ENCODE results near the gene MPP1. TPM values are rescaled to one million over a fixed set of nuclear protein-coding genes. Genes with fewer than 3 reads are reported as not detected.
A peak's percentile ranks its signal among the peaks of the same experiment; 100 is the strongest.

MPP1 gene
- total and polyA plus RNA-seq, 9 of the 15 experiments (the other 6 are each of a cell fraction or from before 2014, with no cell fraction given): 227 to 395 (median 283) TPM

- H3K27ac ChIP-seq (ENCODE audit: extremely low read depth, low read depth, low read length): peak overlapping the region; percentile 100
- peaks cover 72% of the 10 kb centered on the region for H3K36me3 ChIP-seq (ENCODE audit: control insufficient read depth, insufficient read depth, low read length)
- intact Hi-C loops (cut with micrococcal nuclease) (loop anchor here (1.0 to 5.0 kb wide), 3 partner anchors 15 to 38 kb away; partner anchors contain the start of gene DKC1), in situ Hi-C loops (cut with MboI) (no loop called here)
- peak in 1 of 4 experiments; percentile 32 for DNase-seq (ENCODE audit: extremely low read depth in 1 of 4, low spot score in 3 of 4)
- peak overlapping the region; percentile 89 for H3K4me3 ChIP-seq
- no peaks in the 10 kb centered on the region for H3K27me3 ChIP-seq (ENCODE audit: control insufficient read depth in 2 of 2, insufficient read depth in 2 of 2, low read length in 2 of 2)
- peak overlapping the region; percentile 75 for H3K4me2 ChIP-seq (ENCODE audit: insufficient read depth, low read length)
- 0 out of 2 replicates have a peak, but pooled peaks cover 8% of the 10 kb centered on the region for H4K20me1 ChIP-seq (replicated peaks; ENCODE audit: control insufficient read depth, insufficient read depth, low read length)
- BruUV-seq (replicated peaks): TSS peak; percentile 37
- ChIA-PET POLR2A (interaction anchor here (1.0 to 4.0 kb wide), 5 partner anchors 10 to 28 kb away, joined by 3 to 24 read pairs (median 4); no protein-coding TSS in a partner anchor), CTCF (ENCODE audit: low intra/inter-chr PET ratio) (no interaction called here)
- H3K4me1 ChIP-seq (replicated peaks in 1 of 2; ENCODE audit: control insufficient read depth in 2 of 2, insufficient read depth in 2 of 2, low read length in 2 of 2): peaks cover 22 to 44% of the 10 kb centered on the region in 2 experiments
- no peaks in the 10 kb centered on the region for H3K9me3 ChIP-seq (replicated peaks; ENCODE audit: control insufficient read depth, insufficient read depth, low read depth, low read length)
- 8% methylated on average over 9 of the region's 9 CpGs for WGBS (ENCODE audit: insufficient coverage, low coverage, missing lambda C conversion rate)
- peak overlapping the region; percentile 82 to 91; a peak in 3 of 4 replicates for H3K9ac ChIP-seq (ENCODE audit: insufficient read depth in 1 of 2, low read depth in 2 of 2, low read length in 2 of 2)
- peak; percentile 32; the same call in 1 of the 3 replicates for ATAC-seq
- FAIRE-seq: no peak
- no peak overlapping the region for H2AFZ ChIP-seq (ENCODE audit: low read depth, low read length)
- H3K9me1 ChIP-seq (ENCODE audit: control insufficient read depth, insufficient read depth, low read length): no peaks in the 10 kb centered on the region
- peaks cover 98% of the 10 kb centered on the region for H3K79me2 ChIP-seq (ENCODE audit: control insufficient read depth, insufficient read depth, low read length)
- peak; percentile 59; the same call in 1 of the 2 replicates for TF ChIP-seq NR2C1 (IDR thresholded peaks at IDR 0.05)
- TF ChIP-seq NR2C1 (tag; IDR thresholded peaks at IDR 0.05): peak; percentile 52; the same call in 1 of the 2 replicates
- 0 out of 2 replicates have a peak, but pooled peaks have one; percentile 43 for TF ChIP-seq NR2C2 (CRISPR knock-in tag; IDR thresholded peaks at IDR 0.05)
- TF ChIP-seq NR2C2 (tag; IDR thresholded peaks at IDR 0.05): peak; percentile 79
- no peak; the same call in 1 of the 2 replicates for TF ChIP-seq DMBX1 (CRISPR knock-in tag; IDR thresholded peaks at IDR 0.05; ENCODE audit: borderline replicate concordance)
- no peak for TF ChIP-seq PYGO2 (tag; IDR thresholded peaks at IDR 0.05)
- 0 out of 2 replicates have a peak, but pooled peaks have one; percentile 16 for TF ChIP-seq SMARCA5 (IDR thresholded peaks at IDR 0.05)
- TF ChIP-seq ZNF311 (CRISPR knock-in tag; IDR thresholded peaks at IDR 0.05): 0 out of 2 replicates have a peak, but pooled peaks have one; percentile 54
- TF ChIP-seq DLX4 (CRISPR knock-in tag; IDR thresholded peaks at IDR 0.05): no peak
- TF ChIP-seq NCOA6 (IDR thresholded peaks at IDR 0.05): no peak
- no peak for TF ChIP-seq POLR2AphosphoS2 (IDR thresholded peaks at IDR 0.05; ENCODE audit: low read length)
- peak; percentile 32; the same call in 1 of the 2 replicates for TF ChIP-seq GABPA (tag; conservative IDR thresholded peaks at IDR 0.05; ENCODE audit: low read depth)
- peak; percentile 64; the same call in 1 of the 2 replicates for TF ChIP-seq HDAC8 (tag; IDR thresholded peaks at IDR 0.05)
- TF ChIP-seq ZFX (CRISPR knock-in tag; IDR thresholded peaks at IDR 0.05): peak; percentile 44
- TF ChIP-seq MLLT1 (IDR thresholded peaks at IDR 0.05): 0 out of 4 replicates have a peak, but pooled peaks of 1 of the 2 experiments have one; percentile 8
- peak; percentile 49 for TF ChIP-seq POLR2A (conservative IDR thresholded peaks at IDR 0.05)
- TF ChIP-seq ATF7 (IDR thresholded peaks at IDR 0.05): 0 out of 2 replicates have a peak, but pooled peaks have one; percentile 6
- no peak for TF ChIP-seq KDM4B (IDR thresholded peaks at IDR 0.05; ENCODE audit: borderline replicate concordance in 2 of 2, low read depth in 1 of 2)
- TF ChIP-seq ZNF140 (CRISPR knock-in tag; IDR thresholded peaks at IDR 0.05): no peak
- no peak for TF ChIP-seq MNT (conservative IDR thresholded peaks at IDR 0.05)
These were observed 5.5 kb downstream of the MPP1 start for GRCh38 chrX:154799556-154800348.
